ENCODE results near the gene SEPTIN5. TPM values are rescaled to one million over a fixed set of nuclear protein-coding genes. Genes with fewer than 3 reads are reported as not detected.

SEPTIN5 gene
- total and polyA plus RNA-seq, 9 of the 15 experiments (the other 6 are each of a cell fraction or from before 2014, with no cell fraction given) = 0.03 to 195 (median 119) TPM

GRCh38 chr22:19766511-19767426 is 52.5 kb downstream of the SEPTIN5 start (continued):
- TF ChIP-seq CHAMP1 (IDR thresholded peaks at IDR 0.05) (no peak), CREB3 (tag; conservative IDR thresholded peaks at IDR 0.05; ENCODE audit: low read depth) (no peak), FOXM1 (IDR thresholded peaks at IDR 0.05; ENCODE audit: low read depth) (no peak), FOXM1 (CRISPR knock-in tag; IDR thresholded peaks at IDR 0.05; ENCODE audit: low read depth) (no peak), HLTF (IDR thresholded peaks at IDR 0.05) (no peak), TGIF2 (CRISPR knock-in tag; IDR thresholded peaks at IDR 0.05) (no peak), ZNF277 (CRISPR knock-in tag; IDR thresholded peaks at IDR 0.05; ENCODE audit: borderline replicate concordance) (no peak), NR2F6 (CRISPR knock-in tag; IDR thresholded peaks at IDR 0.05) (no peak), CTBP1 (IDR thresholded peaks at IDR 0.05; ENCODE audit: borderline replicate concordance) (peak; percentile 73), SIX5 (IDR thresholded peaks at IDR 0.05; ENCODE audit: borderline replicate concordance in 1 of 2, insufficient read depth in 1 of 2, low read depth in 1 of 2, low read length in 2 of 2) (no peak), PCBP1 (IDR thresholded peaks at IDR 0.05; ENCODE audit: low read depth, low read length, poor library complexity, severe bottlenecking) (peak; percentile 78), ZBTB8A (IDR thresholded peaks at IDR 0.05; ENCODE audit: partially characterized antibody) (no peak), DACH1 (IDR thresholded peaks at IDR 0.05; ENCODE audit: partially characterized antibody) (no peak), TCFL5 (CRISPR knock-in tag; conservative IDR thresholded peaks at IDR 0.05) (no peak), KDM1A (IDR thresholded peaks at IDR 0.05) (no peak), ELF2 (CRISPR knock-in tag; IDR thresholded peaks at IDR 0.05) (no peak; the same call in 1 of the 2 replicates), MAFK (IDR thresholded peaks at IDR 0.05; ENCODE audit: low read length) (no peak), EP300 (IDR thresholded peaks at IDR 0.05; ENCODE audit: low read length) (0 out of 2 replicates have a peak, but pooled peaks have one; percentile 16), RNF219 (CRISPR knock-in tag; IDR thresholded peaks at IDR 0.05) (no peak), JUN (IDR thresholded peaks at IDR 0.05; ENCODE audit: borderline replicate concordance, low read depth, low read length) (no peak), JUN (CRISPR knock-in tag; IDR thresholded peaks at IDR 0.05; ENCODE audit: borderline replicate concordance) (no peak), ILF3 (IDR thresholded peaks at IDR 0.05; ENCODE audit: borderline replicate concordance) (no peak)
